NCI-H226 (cell line): ENCODE results near the gene CCSER1.

ENCODE experiments used
- DNase-seq: peaks from one replicate; pipeline ENCODE4 v3.0.0-alpha.2; 2015

Gene CCSER1

GRCh38 chr4:91631335-91631734, 1504.1 kb downstream of the CCSER1 start:
- DNase-seq = no peak

- no peak for DNase-seq
Observed at GRCh38 chr4:91636083-91636482, 1508.9 kb downstream of the CCSER1 start.
